Aorta (tissue), 5 donors: ENCODE measurements around the gene C19orf81. TPM values are rescaled to one million over a fixed set of nuclear protein-coding genes. Genes with fewer than 3 reads are reported as not detected.

ENCODE experiments used
- ATAC-seq: fragments of 200-7000 bp; cut with Tn5 transposase; one replicate; pipeline ENCODE4 v1.9.1; 2022; ENCODE audit warnings: moderate library complexity; ENCODE audit not compliant: low FRiP score
- DNase-seq, 2 donors: peaks; one replicate each; pipeline ENCODE4 v3.0.0-alpha.2; 2020
- H3K27ac ChIP-seq, 2 donors: one replicate each; pipeline ENCODE4 v1.5.1; 2013; ENCODE audit warnings: low read length in 2 of 2, mild to moderate bottlenecking in 2 of 2, moderate library complexity in 2 of 2, control low read depth in 1 of 2, inconsistent platforms in 1 of 2, low read depth in 1 of 2
- H3K27me3 ChIP-seq, 2 donors: one replicate each; pipeline ENCODE4 v1.6.1; 2013; ENCODE audit warnings: control low read depth in 1 of 2, low read length in 1 of 2, mild to moderate bottlenecking in 1 of 2, moderate library complexity in 1 of 2; ENCODE audit not compliant: insufficient read depth in 2 of 2, control insufficient read depth in 1 of 2
- H3K36me3 ChIP-seq, 2 donors: one replicate each; pipeline ENCODE4 v1.6.1; 2013; ENCODE audit warnings: control low read depth in 1 of 2, low read length in 1 of 2, mild to moderate bottlenecking in 1 of 2; ENCODE audit not compliant: insufficient read depth in 2 of 2, control insufficient read depth in 1 of 2
- H3K4me1 ChIP-seq, 2 donors: one replicate each; pipeline ENCODE4 v1.6.1; 2013; ENCODE audit warnings: low read length in 2 of 2, control low read depth in 1 of 2, mild to moderate bottlenecking in 1 of 2, moderate library complexity in 1 of 2; ENCODE audit not compliant: insufficient read depth in 2 of 2, control insufficient read depth in 1 of 2
- H3K4me3 ChIP-seq, 2 donors: one replicate each; pipeline ENCODE4 v1.5.1; 2013; ENCODE audit warnings: low read length in 2 of 2, control low read depth in 1 of 2, mild to moderate bottlenecking in 1 of 2
- H3K9me3 ChIP-seq: one replicate; pipeline ENCODE4 v1.6.1; 2013; ENCODE audit warnings: mild to moderate bottlenecking, low read length; ENCODE audit not compliant: control insufficient read depth
- WGBS, 2 donors: extraction: QIAGEN DNeasy Blood & Tissue Kit; methylation state at CpG; one replicate each; pipeline ENCODE4 v1.1.7; 2013; 5-methylcytosine and 5-hydroxymethylcytosine counted together
- intact Hi-C, 2 donors: fragments of 100-400 bp; cut with DNase I; formaldehyde crosslinking; loops; one replicate each; pipeline versions ENCODE4 v1.14.2 to v1.15.0; 2022
- polyA plus RNA-seq, 2 donors: library from polyadenylated mRNA; stranded (reverse); fragments of 200-250 nt; gene quantifications; one replicate each; pipeline ENCODE4 v1.2.3, GENCODE V29; 2013
- total RNA-seq, 2 donors: library from RNA; stranded (reverse); fragmentation: NEBNext Ultra II Directional; extraction: Animal tissue kit (Norgen Biotek cat#: 25700); gene quantifications; one replicate each; pipeline ENCODE4 v1.2.1, GENCODE V29; 2021
- donor health status: healthy with polysubstance abuse.
- donor health status: Bipolar disorder and iron deficiency.
- donor health status: DM: no; HTN: no; CAD: no.
- donor health status: DM: no; HTN: no; CAD: no.
- donor health status: DM: yes; HTN: yes; CAD: no.

C19orf81 gene
- total and polyA plus RNA-seq, 4 donors, result not detected

- no peaks in the 10 kb centered on the region for H3K36me3 ChIP-seq
- peaks cover 0 to 1% of the 10 kb centered on the region in 2 donors for H3K27me3 ChIP-seq
- no peaks in the 10 kb centered on the region for H3K4me1 ChIP-seq
- WGBS, 2 donors, result 3% methylated on average over 48 to 76 of the region's 76 CpGs
- ATAC-seq, result peak; percentile 57
- peaks cover 7% of the 10 kb centered on the region for H3K9me3 ChIP-seq
- intact Hi-C loops, result no loop called here
- no peak within 1 kb of the TSS for H3K4me3 ChIP-seq
- DNase-seq, result peak in 1 of 2 donors; percentile 82
- no peak within 1 kb of the TSS for H3K27ac ChIP-seq
Observed at GRCh38 chr19:50639121-50640112, 9.8 kb upstream of the C19orf81 start, which contains the start of gene SYT3. SYT3 (minus strand) TSS chr19:50639881; CDS start chr19:50637411, 2,470 bp downstream.

DNA sequence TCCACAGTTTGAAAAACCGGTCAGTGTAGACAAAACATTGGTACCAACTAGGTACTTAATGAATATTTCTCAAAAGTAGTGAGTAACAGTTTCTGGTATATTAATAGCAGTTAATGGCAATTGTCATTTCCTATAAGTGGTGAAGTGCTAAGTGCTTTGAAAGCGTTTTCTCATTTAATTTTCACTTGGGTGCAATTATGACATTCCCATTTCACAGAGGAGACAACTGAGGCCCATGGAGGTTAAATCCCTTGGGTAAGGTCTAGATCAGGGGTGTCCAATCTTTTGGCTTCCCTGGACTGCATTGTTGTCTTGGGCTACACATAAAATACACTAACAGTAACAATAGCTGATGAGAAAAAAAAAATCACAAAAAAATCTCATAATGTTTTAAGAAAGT is 8.9 kb upstream of the C19orf81 start:
- Histone ChIP-seq H3K4me1 (no peaks in the 10 kb centered on the region), H3K27me3 (peaks cover 0 to 1% of the 10 kb centered on the region in 2 donors), H3K27ac (no peak overlapping the region), H3K9me3 (peaks cover 5% of the 10 kb centered on the region), H3K36me3 (no peaks in the 10 kb centered on the region), H3K4me3 (no peak overlapping the region)
- DNase-seq (no peak), ATAC-seq (no peak)
- intact Hi-C loops, result no loop called here
- 71 to 79% methylated on average over 2 of the region's 2 CpGs for WGBS, 2 donors

DNA sequence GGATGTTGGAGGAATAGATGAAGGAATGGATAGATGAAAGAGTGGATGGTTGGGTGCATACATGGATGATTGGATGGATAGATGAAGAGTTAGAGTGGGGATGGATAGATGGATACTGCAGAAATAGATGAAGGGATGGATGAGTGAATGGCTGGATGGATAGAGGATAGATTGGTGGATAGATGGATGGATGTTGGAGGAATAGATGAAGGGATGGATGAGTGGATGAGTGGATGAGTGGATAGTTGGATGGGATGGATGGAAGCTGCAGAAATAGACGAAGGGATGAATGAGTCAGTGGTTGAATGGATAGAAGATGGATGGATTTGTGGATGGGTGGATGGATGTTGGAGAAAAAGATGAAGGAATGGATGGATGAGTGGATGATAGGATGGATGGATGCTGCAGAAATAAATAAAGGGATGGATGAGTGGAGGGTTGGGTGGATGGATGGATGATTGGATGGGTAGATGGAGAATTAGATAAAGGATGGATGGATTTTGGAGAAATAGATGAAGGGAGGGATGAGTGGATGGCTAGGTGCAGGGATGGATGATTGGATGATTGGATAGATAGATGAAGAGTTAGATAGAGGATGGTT is 4.8 kb upstream of the C19orf81 start:
- H3K27me3 ChIP-seq, result no peaks in the 10 kb centered on the region
- no peak for ATAC-seq

GRCh38 chr19:50645107-50645506 is 4.1 kb upstream of the C19orf81 start:
- ATAC-seq, result no peak
- no peaks in the 10 kb centered on the region for H3K36me3 ChIP-seq
- WGBS, 2 donors, result 62 to 65% methylated on average over 6 of the region's 6 CpGs

More for the DNA sequence above, 4.8 kb upstream of the C19orf81 start:
- Histone ChIP-seq H3K9me3 (no peaks in the 10 kb centered on the region), H3K36me3 (no peaks in the 10 kb centered on the region), H3K4me1 (no peaks in the 10 kb centered on the region), H3K27ac (no peak overlapping the region), H3K4me3 (no peak overlapping the region)
- intact Hi-C loops, result no loop called here
- WGBS, 2 donors, result 54% methylated on average over 1 of the region's 1 CpG
- DNase-seq, result no peak

DNA sequence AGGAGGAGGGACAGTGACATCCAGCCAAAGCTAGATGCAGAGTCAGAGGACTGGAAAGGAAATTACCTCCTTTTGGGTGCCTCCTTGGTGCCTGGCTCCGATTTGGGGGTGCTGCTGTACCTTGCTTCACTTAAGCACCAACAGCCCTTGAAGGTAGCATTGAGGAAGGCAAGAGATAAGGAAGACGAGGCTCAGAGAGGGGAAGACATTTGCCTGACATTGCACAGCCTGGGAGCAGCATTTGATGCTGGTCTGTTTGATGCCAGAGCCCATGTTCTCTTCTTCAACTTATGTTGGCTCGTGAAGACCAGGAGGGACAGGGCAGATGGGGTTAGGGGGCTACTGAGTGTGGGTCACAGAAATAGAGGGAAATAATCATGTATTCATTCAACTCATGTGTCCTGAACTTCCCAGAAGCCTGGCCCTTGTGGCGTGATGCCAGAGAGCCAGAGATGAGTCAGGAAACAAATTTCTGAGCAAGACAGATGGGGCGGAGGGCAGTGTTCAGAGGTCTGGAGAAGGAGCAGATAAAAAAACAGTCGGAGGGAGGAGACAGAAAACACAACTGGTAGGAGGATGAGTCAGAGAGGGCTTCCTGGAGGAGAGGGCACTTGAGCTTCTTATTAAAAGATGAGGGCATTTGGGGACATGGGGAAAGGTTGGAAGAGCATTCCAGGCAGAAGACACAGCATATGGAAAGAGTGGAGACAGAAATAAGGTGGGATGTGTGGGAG is 3.0 kb upstream of the C19orf81 start:
- intact Hi-C loops, result no loop called here
- DNase-seq, result no peak
- Histone ChIP-seq H3K27me3 (no peaks in the 10 kb centered on the region), H3K4me1 (no peaks in the 10 kb centered on the region), H3K4me3 (no peak overlapping the region), H3K27ac (no peak overlapping the region), H3K36me3 (no peaks in the 10 kb centered on the region), H3K9me3 (no peaks in the 10 kb centered on the region)
- no peak for ATAC-seq
- 49 to 53% methylated on average over 6 of the region's 6 CpGs for WGBS, 2 donors

More at GRCh38 chr19:50645107-50645506, 4.1 kb upstream of the C19orf81 start:
- DNase-seq, result no peak
- Histone ChIP-seq H3K27me3 (no peaks in the 10 kb centered on the region), H3K9me3 (no peaks in the 10 kb centered on the region), H3K4me3 (no peak overlapping the region), H3K4me1 (no peaks in the 10 kb centered on the region), H3K27ac (no peak overlapping the region)
- intact Hi-C loops, result no loop called here

GRCh38 chr19:50647879-50648615 is 1.2 kb upstream of the C19orf81 start:
- no peak for DNase-seq
- H3K27ac ChIP-seq, result no peak overlapping the region
- no peaks in the 10 kb centered on the region for H3K9me3 ChIP-seq
- H3K27me3 ChIP-seq, result no peaks in the 10 kb centered on the region
- ATAC-seq, result no peak
- no peak overlapping the region for H3K4me3 ChIP-seq
- H3K4me1 ChIP-seq, result no peaks in the 10 kb centered on the region
- H3K36me3 ChIP-seq, result no peaks in the 10 kb centered on the region
- WGBS, 2 donors, result 64 to 67% methylated on average over 10 of the region's 10 CpGs
- intact Hi-C loops, result no loop called here

DNA sequence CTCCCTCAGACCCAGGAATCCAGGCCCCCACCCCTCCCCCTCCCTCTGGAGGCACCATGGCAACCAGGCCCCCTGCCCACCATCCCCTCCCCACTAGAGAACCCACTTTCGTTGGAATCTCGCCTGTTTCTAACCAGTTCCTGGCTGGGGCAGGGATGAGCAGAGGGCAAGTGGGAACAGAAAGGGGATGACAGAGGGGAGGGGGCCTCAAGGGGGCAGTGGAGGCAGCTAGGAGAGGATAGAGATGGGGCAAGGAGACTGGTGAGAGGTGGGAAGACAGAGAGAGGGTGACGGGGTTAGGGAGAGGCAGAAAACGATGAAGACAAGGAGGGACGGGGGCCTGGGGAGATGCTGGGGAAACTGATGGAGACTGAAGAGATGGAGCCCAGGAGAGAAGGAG is 586 bp upstream of the C19orf81 start:
- no peaks in the 10 kb centered on the region for H3K36me3 ChIP-seq
- intact Hi-C loops, result no loop called here
- DNase-seq, result no peak
- H3K4me3 ChIP-seq, result no peak overlapping the region
- no peak overlapping the region for H3K27ac ChIP-seq
- no peaks in the 10 kb centered on the region for H3K27me3 ChIP-seq
- no peaks in the 10 kb centered on the region for H3K4me1 ChIP-seq
- WGBS, 2 donors, result 34 to 37% methylated on average over 5 of the region's 5 CpGs
- no peak for ATAC-seq
- no peaks in the 10 kb centered on the region for H3K9me3 ChIP-seq

DNA sequence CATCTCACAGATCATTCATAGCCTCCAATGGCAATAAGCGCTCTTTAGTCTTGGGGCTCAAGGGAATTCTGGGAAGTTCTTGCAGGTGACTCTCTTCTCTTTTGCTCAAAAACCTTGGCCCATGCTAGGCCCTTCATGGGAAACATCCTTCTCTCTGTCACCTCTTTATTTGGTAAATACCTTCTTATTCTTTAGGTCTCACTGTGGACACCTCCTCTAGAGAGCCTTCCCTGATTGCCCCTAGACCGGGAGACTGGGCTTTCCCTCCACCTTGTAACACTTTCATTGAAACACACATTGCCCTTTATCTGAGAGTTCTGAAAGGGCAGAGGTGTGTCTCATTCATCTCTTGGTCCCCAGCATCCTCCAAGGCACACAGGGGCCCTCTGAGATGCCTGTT is 1.9 kb downstream of the C19orf81 start:
- Histone ChIP-seq H3K27ac (no peak overlapping the region), H3K36me3 (no peaks in the 10 kb centered on the region), H3K4me3 (no peak overlapping the region), H3K27me3 (no peaks in the 10 kb centered on the region), H3K4me1 (no peaks in the 10 kb centered on the region), H3K9me3 (peaks cover 9% of the 10 kb centered on the region)
- DNase-seq (no peak), ATAC-seq (no peak)
- 80% methylated on average over 2 of the region's 2 CpGs for WGBS, 2 donors
- intact Hi-C loops, result no loop called here
